H9 (cell line): Measurements from ENCODE around the gene ZMYM2. TPM values are rescaled to one million over a fixed set of nuclear protein-coding genes. Genes with fewer than 3 reads are reported as not detected.

Experiments used
- DNase-seq: peaks from one replicate; pipeline ENCODE4 v3.0.0-alpha.2; 2017
- H2AFZ ChIP-seq: one replicate; pipeline ENCODE4 v1.6.1; 2013; ENCODE audit warnings: mild to moderate bottlenecking, low read length, control low read depth, moderate library complexity
- H2AK5ac ChIP-seq: 2 replicates; pipeline ENCODE4 v1.6.1; 2013; ENCODE audit warnings: low read length, control low read depth, mixed read lengths; ENCODE audit not compliant: insufficient read length
- H2BK120ac ChIP-seq: one replicate; pipeline ENCODE4 v1.6.1; 2013; ENCODE audit warnings: low read depth, mild to moderate bottlenecking, low read length, control low read depth, inconsistent platforms; ENCODE audit not compliant: poor library complexity, severe bottlenecking
- H2BK12ac ChIP-seq: 2 replicates; pipeline ENCODE4 v1.6.1; 2013; ENCODE audit warnings: low read length, control low read depth, mixed read lengths, low read depth; ENCODE audit not compliant: insufficient read length
- H2BK15ac ChIP-seq: 2 replicates; pipeline ENCODE4 v1.6.1; 2013; ENCODE audit warnings: low read depth, low read length, control low read depth
- H2BK20ac ChIP-seq: one replicate; pipeline ENCODE4 v1.6.1; 2013; ENCODE audit warnings: low read depth, mild to moderate bottlenecking, low read length, control low read depth, inconsistent platforms; ENCODE audit not compliant: poor library complexity, severe bottlenecking
- H2BK5ac ChIP-seq: 2 replicates; pipeline ENCODE4 v1.6.1; 2013; ENCODE audit warnings: low read length, control low read depth, mixed read lengths; ENCODE audit not compliant: insufficient read length
- H3K14ac ChIP-seq: 2 replicates; pipeline ENCODE4 v1.6.1; 2013; ENCODE audit warnings: low read length, control low read depth; ENCODE audit not compliant: insufficient read depth
- H3K18ac ChIP-seq: 2 replicates; pipeline ENCODE4 v1.6.1; 2013; ENCODE audit warnings: low read depth, mild to moderate bottlenecking, mixed read lengths, low read length, control low read depth; ENCODE audit not compliant: insufficient read length
- H3K23ac ChIP-seq: 2 replicates; pipeline ENCODE4 v1.6.1; 2013; ENCODE audit warnings: low read length, control low read depth, mixed read lengths, low read depth; ENCODE audit not compliant: insufficient read length
- H3K23me2 ChIP-seq: 2 replicates; pipeline ENCODE4 v1.6.1; 2013; ENCODE audit warnings: low read depth, mild to moderate bottlenecking, mixed read lengths, low read length, control low read depth; ENCODE audit not compliant: insufficient read length, poor library complexity, severe bottlenecking
- H3K27ac ChIP-seq: 2 replicates; pipeline ENCODE4 v1.5.1; 2013; ENCODE audit warnings: low read length, control low read depth, mixed read lengths, low read depth; ENCODE audit not compliant: insufficient read length
- H3K27me3 ChIP-seq: 2 replicates; pipeline ENCODE4 v1.6.1; 2013; ENCODE audit warnings: low read length, control low read depth, inconsistent platforms; ENCODE audit not compliant: insufficient read depth
- H3K4ac ChIP-seq: 2 replicates; pipeline ENCODE4 v1.6.1; 2013; ENCODE audit warnings: low read depth, mild to moderate bottlenecking, control low read depth, inconsistent platforms, low read length, moderate library complexity
- H3K4me1 ChIP-seq: 2 replicates; pipeline ENCODE4 v1.6.1; 2013; ENCODE audit warnings: low read length, control low read depth, inconsistent platforms; ENCODE audit not compliant: insufficient read depth
- H3K4me2 ChIP-seq: 2 replicates; pipeline ENCODE4 v1.6.1; 2013; ENCODE audit warnings: low read length, control low read depth, mixed read lengths; ENCODE audit not compliant: insufficient read length, insufficient read depth
- H3K56ac ChIP-seq: 2 replicates; pipeline ENCODE4 v1.6.1; 2013; ENCODE audit warnings: low read depth, mild to moderate bottlenecking, mixed read lengths, low read length, control low read depth; ENCODE audit not compliant: insufficient read length
- H3K79me1 ChIP-seq: 2 replicates; pipeline ENCODE4 v1.6.1; 2013; ENCODE audit warnings: low read depth, mild to moderate bottlenecking, moderate library complexity, low read length, control low read depth, inconsistent platforms; ENCODE audit not compliant: insufficient read depth, poor library complexity, severe bottlenecking
- H3K79me2 ChIP-seq: 2 replicates; pipeline ENCODE4 v1.6.1; 2013; ENCODE audit warnings: low read length, control low read depth, inconsistent platforms; ENCODE audit not compliant: insufficient read depth
- H3K9ac ChIP-seq: 2 replicates; pipeline ENCODE4 v1.6.1; 2013; ENCODE audit warnings: low read length, control low read depth, mixed read lengths; ENCODE audit not compliant: insufficient read length; ENCODE audit errors: extremely low read depth
- H3K9me3 ChIP-seq: one replicate; pipeline ENCODE4 v1.6.1; 2013; ENCODE audit warnings: low read depth, low read length, inconsistent platforms; ENCODE audit not compliant: control insufficient read depth
- H3T11ph ChIP-seq: one replicate; pipeline ENCODE4 v1.6.1; 2013; ENCODE audit warnings: mild to moderate bottlenecking, low read length, control low read depth, inconsistent platforms
- H4K20me1 ChIP-seq: one replicate; pipeline ENCODE4 v1.6.1; 2013; ENCODE audit not compliant: control insufficient read depth, insufficient read length, insufficient read depth
- H4K5ac ChIP-seq: 2 replicates; pipeline ENCODE4 v1.6.1; 2013; ENCODE audit warnings: low read depth, mild to moderate bottlenecking, mixed read lengths, low read length, control low read depth; ENCODE audit not compliant: insufficient read length
- H4K8ac ChIP-seq: replicated peaks from 2 replicates; pipeline ENCODE4 v1.6.1; 2013; ENCODE audit warnings: low read length, control low read depth, mixed read lengths, low read depth; ENCODE audit not compliant: insufficient read length
- H4K91ac ChIP-seq: 2 replicates; pipeline ENCODE4 v1.6.1; 2013; ENCODE audit warnings: low read depth, mild to moderate bottlenecking, moderate library complexity, mixed read lengths, low read length, control low read depth; ENCODE audit not compliant: insufficient read length
- H3K27ac Mint-ChIP-seq, 3 experiments: 2 replicates in 2 of 3; 3 replicates in 1 of 3; pipeline ENCODE4 v1.8.0; 2020 to 2021; ENCODE audit warnings: mixed read lengths in 3 of 3, mild to moderate bottlenecking in 1 of 3, moderate library complexity in 1 of 3
- H3K27me3 Mint-ChIP-seq: 2 replicates; pipeline ENCODE4 v1.8.0; 2021; ENCODE audit warnings: low read depth, mild to moderate bottlenecking, moderate library complexity, mixed read lengths
- H3K36me3 Mint-ChIP-seq, 3 experiments: 2 replicates in 2 of 3; 3 replicates in 1 of 3; pipeline ENCODE4 v1.8.0; 2020 to 2021; ENCODE audit warnings: low read depth in 3 of 3, mixed read lengths in 3 of 3; ENCODE audit not compliant: insufficient read depth in 1 of 3
- H3K4me1 Mint-ChIP-seq, 2 experiments: 2 replicates each; pipeline ENCODE4 v1.8.0; 2020; ENCODE audit warnings: mixed read lengths in 2 of 2
- H3K4me3 Mint-ChIP-seq, 2 experiments: 2 replicates in 1 of 2; 3 replicates in 1 of 2; pipeline ENCODE4 v1.8.0; 2020 to 2021; ENCODE audit warnings: mild to moderate bottlenecking in 2 of 2, mixed read lengths in 2 of 2, moderate library complexity in 1 of 2
- H3K9me3 Mint-ChIP-seq, 2 experiments: 2 replicates in 1 of 2; 3 replicates in 1 of 2; pipeline ENCODE4 v1.8.0; 2020; ENCODE audit warnings: mild to moderate bottlenecking in 2 of 2, mixed read lengths in 2 of 2, moderate library complexity in 1 of 2
- CTCF ChIP-seq: fragments of 200-600 bp; sonication (generic); conservative IDR thresholded peaks from 3 replicates; pipeline ENCODE4 v1.8.0; 2021; ENCODE audit warnings: antibody characterized with exemption, mild to moderate bottlenecking
- WGBS: extraction: QIAGEN DNeasy Blood & Tissue Kit; methylation state at CpG from one replicate; pipeline ENCODE4 v1.1.7; 2013; ENCODE audit warnings: missing lambda C conversion rate, low lambda C conversion rate, mixed read lengths; ENCODE audit not compliant: insufficient read length; ENCODE audit errors: extremely low coverage; 5-methylcytosine and 5-hydroxymethylcytosine counted together
- total RNA-seq: library from RNA; stranded (reverse); gene quantifications from 2 replicates; pipeline ENCODE4 v1.2.1, GENCODE V29; 2021

Gene ZMYM2
- total RNA-seq, 1 experiment from 2014 or later = 173 TPM

- Mint-ChIP-seq H3K27ac (no peak overlapping the region; a peak in 1 of 7 replicates), H3K4me3 (no peak overlapping the region), H3K27me3 (peaks cover 32% of the 10 kb centered on the region), H3K36me3 (no peaks in the 10 kb centered on the region), H3K4me1 (peaks cover 21 to 27% of the 10 kb centered on the region in 2 experiments), H3K9me3 (no peaks in the 10 kb centered on the region)
- no peak overlapping the region for H3K14ac ChIP-seq
- H2BK5ac ChIP-seq = no peak overlapping the region
- H3K4me2 ChIP-seq = peak overlapping the region; percentile 38
- no peak overlapping the region for H2BK15ac ChIP-seq
- H3K4me1 ChIP-seq = peaks cover 3% of the 10 kb centered on the region; the same call in 1 of the 2 replicates
- no peaks in the 10 kb centered on the region for H3K79me2 ChIP-seq
- no peak overlapping the region for H2BK12ac ChIP-seq
- no peak overlapping the region for H3K27ac ChIP-seq
- no peak overlapping the region for H4K8ac ChIP-seq
- no peak overlapping the region for H3K4ac ChIP-seq
- H4K91ac ChIP-seq = no peak overlapping the region
- no peak overlapping the region for H4K5ac ChIP-seq
- H3K56ac ChIP-seq = no peak overlapping the region
- no peak overlapping the region for H3K9ac ChIP-seq
- no peaks in the 10 kb centered on the region for H3K79me1 ChIP-seq
- no peak overlapping the region for H3T11ph ChIP-seq
- no peak for TF ChIP-seq CTCF
- no peaks in the 10 kb centered on the region for H3K27me3 ChIP-seq
- WGBS = no CpG with 5 or more reads among the region's 7 CpGs
- no peak overlapping the region for H2AK5ac ChIP-seq
- DNase-seq = no peak
- H3K23ac ChIP-seq = no peak overlapping the region
- H2BK20ac ChIP-seq = no peak overlapping the region
- no peak overlapping the region for H2BK120ac ChIP-seq
- H3K9me3 ChIP-seq = no peaks in the 10 kb centered on the region
- H4K20me1 ChIP-seq = no peaks in the 10 kb centered on the region
- H3K23me2 ChIP-seq = peaks cover 13% of the 10 kb centered on the region
- H2AFZ ChIP-seq = no peak overlapping the region
- H3K18ac ChIP-seq = no peak overlapping the region
Measured at GRCh38 chr13:20121159-20121525, 162.6 kb downstream of the ZMYM2 start.
